ENCODE results near the gene RNF113B.

Gene RNF113B

GRCh38 chr13:98141509-98142379, 35.3 kb downstream of the RNF113B start:
- no peak for DNase-seq (ENCODE audit: low read depth in 2 of 2)

- no peak for DNase-seq (ENCODE audit: low read depth in 2 of 2)
These were observed 36.0 kb downstream of the RNF113B start for GRCh38 chr13:98141091-98141490.

DNA sequence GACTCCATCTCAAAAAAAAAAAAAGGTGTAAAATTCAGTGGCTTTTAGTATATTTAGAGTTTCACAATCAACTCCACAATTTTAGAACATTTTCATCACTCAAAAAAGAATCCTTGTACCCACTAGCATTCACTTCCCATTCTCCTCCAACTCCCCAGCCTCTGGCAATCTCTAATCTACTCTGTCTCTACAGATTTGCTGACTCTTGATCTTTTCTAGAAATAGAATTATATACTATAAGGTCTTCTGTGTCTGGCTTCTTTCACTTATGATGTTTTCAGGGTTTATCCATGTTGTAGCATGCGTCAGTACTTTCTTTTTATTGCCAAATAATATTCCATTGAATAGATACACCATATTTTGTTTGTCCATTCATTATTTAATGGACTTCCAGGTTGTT, 42.2 kb downstream of the RNF113B start:
- DNase-seq (ENCODE audit: low read depth in 2 of 2), result no peak

GRCh38 chr13:98133946-98134345, 43.1 kb downstream of the RNF113B start:
- DNase-seq (ENCODE audit: low read depth in 2 of 2), result no peak

DNA sequence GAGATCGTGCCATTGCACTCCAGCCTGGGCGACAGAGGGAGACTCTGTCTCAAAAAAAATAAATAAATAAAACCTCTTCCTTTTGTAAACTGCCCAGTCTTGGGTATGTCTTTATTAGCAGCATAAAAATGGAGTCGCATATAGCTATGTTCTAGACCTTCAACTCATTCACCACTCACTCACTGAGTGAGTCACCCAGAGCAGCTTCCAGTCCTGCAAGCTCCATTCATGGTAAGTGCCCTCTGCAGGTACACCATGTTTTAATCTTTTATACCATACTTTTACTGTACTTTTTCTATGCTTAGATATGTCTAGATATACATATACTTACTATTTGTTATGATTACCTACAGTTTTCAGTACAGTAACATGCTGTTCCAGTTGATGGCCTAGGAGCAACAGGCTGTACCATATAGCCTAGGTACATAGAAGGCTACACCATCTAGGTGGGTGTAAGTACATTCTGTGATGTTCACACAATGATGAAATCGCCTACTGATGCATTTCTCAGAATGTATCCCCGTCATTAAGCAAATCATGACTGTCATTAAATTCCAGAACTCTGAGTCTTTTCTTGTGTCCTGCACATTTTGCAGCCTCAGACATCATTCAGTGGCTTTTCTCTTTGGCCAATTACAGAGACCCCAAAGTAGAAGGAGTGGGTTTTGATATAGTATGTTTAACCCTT, 47.9 kb downstream of the RNF113B start:
- DNase-seq (ENCODE audit: low read depth in 2 of 2), result no peak
